Stimulated activated CD4-positive, alpha-beta T cell treated with anti-CD3 and anti-CD28 coated beads, TNF-alpha, amount 100 ng/mL, for 4 hours (primary cell): Measurements from ENCODE around the gene AP2A2.
"Not testable (repeated sequence)": the region's sequence is repeated elsewhere in the genome, so short reads cannot be mapped to it uniquely, and the experiment has no call there.

Experiments used
- DNase-seq, 3 experiments: peaks; one replicate each; pipeline ENCODE4 v3.0.0-alpha.2; 2020; ENCODE audit warnings: low read depth in 3 of 3

Gene AP2A2

GRCh38 chr11:1015064-1015463 lies 89.4 kb downstream of the AP2A2 start:
- no peak for DNase-seq

- DNase-seq = no peak
Observed at GRCh38 chr11:1015826-1016545, 90.3 kb downstream of the AP2A2 start.

GRCh38 chr11:1016610-1017126 lies 91.0 kb downstream of the AP2A2 start:
- DNase-seq = not testable (repeated sequence)

GRCh38 chr11:1017269-1018005 lies 91.8 kb downstream of the AP2A2 start:
- DNase-seq = no peak

GRCh38 chr11:1018091-1018490 lies 92.4 kb downstream of the AP2A2 start:
- DNase-seq = no peak

- no peak for DNase-seq
Observed at GRCh38 chr11:1019321-1019910, 93.7 kb downstream of the AP2A2 start.

GRCh38 chr11:1020211-1020905 lies 94.7 kb downstream of the AP2A2 start:
- DNase-seq = no peak

GRCh38 chr11:1022411-1022810 lies 96.7 kb downstream of the AP2A2 start:
- DNase-seq = no peak

- no peak for DNase-seq
Observed at GRCh38 chr11:1022908-1023810, 97.5 kb downstream of the AP2A2 start.

- no peak for DNase-seq
Observed at GRCh38 chr11:1023811-1024596, 98.3 kb downstream of the AP2A2 start.

- no peak for DNase-seq
Observed at GRCh38 chr11:1024597-1025409, 99.1 kb downstream of the AP2A2 start.

- DNase-seq = no peak
Observed at GRCh38 chr11:1025410-1026162, 99.9 kb downstream of the AP2A2 start.

GRCh38 chr11:1026163-1026450 lies 100.4 kb downstream of the AP2A2 start:
- DNase-seq = no peak

- no peak for DNase-seq
Observed at GRCh38 chr11:1026641-1027482, 101.2 kb downstream of the AP2A2 start.

GRCh38 chr11:1027483-1028290 lies 102.0 kb downstream of the AP2A2 start:
- no peak for DNase-seq

GRCh38 chr11:1028291-1028540 lies 102.5 kb downstream of the AP2A2 start:
- no peak for DNase-seq

GRCh38 chr11:1028616-1029015 lies 102.9 kb downstream of the AP2A2 start:
- no peak for DNase-seq
